OCI-LY3 (cell line): ENCODE results near the gene MLH3.

ENCODE experiments used
- H2AFZ ChIP-seq: fragments of 200-600, 300-600 bp; shearing (Covaris generic); 2 replicates; pipeline ENCODE4 v1.6.0; 2014; ENCODE audit warnings: antibody characterized with exemption, low read depth, low read length
- H3K27ac ChIP-seq: fragments of 200-600, 300-600 bp; sonication (generic); 2 replicates; pipeline ENCODE4 v1.5.1; 2014; ENCODE audit warnings: mild to moderate bottlenecking, low read length, moderate library complexity, mixed read lengths
- H3K27me3 ChIP-seq: fragments of 200-600, 300-600 bp; sonication (generic); 2 replicates; pipeline ENCODE4 v1.6.1; 2014; ENCODE audit warnings: low read depth, low read length, mixed read lengths
- H3K36me3 ChIP-seq: fragments of 200-600, 300-600 bp; sonication (generic); replicated peaks from 2 replicates; pipeline ENCODE3; 2014; ENCODE audit warnings: low read depth, low read length, mixed read lengths
- H3K4me1 ChIP-seq: fragments of 300-600, 200-600 bp; sonication (generic); 2 replicates; pipeline ENCODE4 v1.6.1; 2014; ENCODE audit warnings: low read length, mixed read lengths
- H3K4me2 ChIP-seq: fragments of 200-600, 300-600 bp; sonication (generic); 2 replicates; pipeline ENCODE4 v1.6.1; 2014; ENCODE audit warnings: low read length, mixed read lengths
- H3K4me3 ChIP-seq: fragments of 300-600, 200-600 bp; sonication (generic); 2 replicates; pipeline ENCODE4 v1.5.1; 2014; ENCODE audit warnings: antibody characterized with exemption, mild to moderate bottlenecking, low read length, moderate library complexity
- H3K79me2 ChIP-seq: fragments of 300-600, 200-600 bp; shearing (Covaris generic); 2 replicates; pipeline ENCODE4 v1.6.1; 2014; ENCODE audit warnings: mild to moderate bottlenecking, low read length, mixed read lengths
- H3K9ac ChIP-seq: fragments of 300-600, 200-600 bp; shearing (Covaris generic); 2 replicates; pipeline ENCODE4 v1.6.0; 2014; ENCODE audit warnings: mild to moderate bottlenecking, low read length, moderate library complexity
- H3K9me3 ChIP-seq: fragments of 200-600, 300-600 bp; shearing (Covaris generic); 2 replicates; pipeline ENCODE4 v1.6.1; 2014; ENCODE audit warnings: low read length, mixed read lengths; ENCODE audit not compliant: insufficient read depth
- H4K20me1 ChIP-seq: fragments of 200-600, 300-600 bp; sonication (generic); 2 replicates; pipeline ENCODE4 v1.6.1; 2016; ENCODE audit warnings: low read length, mixed read lengths; ENCODE audit not compliant: insufficient read depth
- EZH2phosphoT487 ChIP-seq: fragments of 200-600 bp; shearing (Covaris generic); IDR thresholded peaks from 2 replicates; pipeline ENCODE4 v1.6.1; 2018; ENCODE audit warnings: antibody characterized with exemption, mixed run types, low read depth
- TF ChIP-seq, protein P1 (sequence below): fragments of 200-600, 300-600 bp; sonication (generic); IDR thresholded peaks from 2 replicates; pipeline ENCODE4 v1.5.1; 2014; ENCODE audit warnings: antibody characterized with exemption, low read length, low read depth

Gene MLH3

DNA sequence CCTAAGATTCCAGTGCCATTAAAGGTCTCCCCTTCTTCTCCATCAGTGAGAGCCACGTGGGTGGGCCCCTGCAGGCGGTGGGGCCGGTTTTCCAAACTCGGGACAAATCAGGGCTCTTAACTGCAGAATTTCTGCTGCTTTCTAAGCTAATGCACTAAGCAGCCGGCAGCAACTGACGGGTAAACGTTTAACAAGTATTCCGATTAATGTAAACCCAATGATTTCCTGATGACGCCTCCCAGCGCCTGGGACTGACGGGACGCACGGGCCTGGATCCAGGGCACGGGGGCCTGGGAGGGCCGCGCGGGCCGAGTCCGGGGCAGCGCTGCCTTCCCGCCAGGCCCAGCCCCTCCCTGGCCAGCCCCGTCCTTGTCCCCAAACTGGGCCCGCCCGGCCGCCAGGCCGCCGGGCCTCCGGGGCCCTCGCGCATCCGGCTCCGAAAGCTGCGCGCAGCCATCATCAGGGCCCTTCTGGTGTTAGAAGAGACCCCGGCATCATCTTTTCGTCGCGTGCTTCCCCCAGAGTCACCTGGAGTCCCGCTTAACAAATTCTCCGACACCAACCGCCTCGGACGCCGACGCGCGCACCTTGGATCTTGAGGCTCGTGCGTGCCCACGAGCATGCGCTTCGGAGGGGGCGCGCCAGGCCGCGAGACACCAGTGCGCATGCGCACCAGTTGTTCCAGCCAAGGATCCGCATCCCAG, at the start of gene MLH3:
TSS of gene MLH3 (minus strand) at position 616 of the 704 bp plus-strand sequence. CDS start 1,812 bp downstream, outside the sequence.
- Histone ChIP-seq H3K4me1 (peaks cover 13% of the 10 kb centered on the region), H3K9me3 (no peaks in the 10 kb centered on the region), H3K27ac (peak within 1 kb of the TSS; percentile 56), H4K20me1 (no peaks in the 10 kb centered on the region), H3K27me3 (no peaks in the 10 kb centered on the region), H3K79me2 (peaks cover 33% of the 10 kb centered on the region), H3K4me3 (peak within 1 kb of the TSS; percentile 88), H3K36me3 (peaks cover 33% of the 10 kb centered on the region), H3K9ac (peak within 1 kb of the TSS; percentile 88), H2AFZ (peak within 1 kb of the TSS; percentile 21), H3K4me2 (peak within 1 kb of the TSS; percentile 95)
- TF ChIP-seq, protein P1, sequence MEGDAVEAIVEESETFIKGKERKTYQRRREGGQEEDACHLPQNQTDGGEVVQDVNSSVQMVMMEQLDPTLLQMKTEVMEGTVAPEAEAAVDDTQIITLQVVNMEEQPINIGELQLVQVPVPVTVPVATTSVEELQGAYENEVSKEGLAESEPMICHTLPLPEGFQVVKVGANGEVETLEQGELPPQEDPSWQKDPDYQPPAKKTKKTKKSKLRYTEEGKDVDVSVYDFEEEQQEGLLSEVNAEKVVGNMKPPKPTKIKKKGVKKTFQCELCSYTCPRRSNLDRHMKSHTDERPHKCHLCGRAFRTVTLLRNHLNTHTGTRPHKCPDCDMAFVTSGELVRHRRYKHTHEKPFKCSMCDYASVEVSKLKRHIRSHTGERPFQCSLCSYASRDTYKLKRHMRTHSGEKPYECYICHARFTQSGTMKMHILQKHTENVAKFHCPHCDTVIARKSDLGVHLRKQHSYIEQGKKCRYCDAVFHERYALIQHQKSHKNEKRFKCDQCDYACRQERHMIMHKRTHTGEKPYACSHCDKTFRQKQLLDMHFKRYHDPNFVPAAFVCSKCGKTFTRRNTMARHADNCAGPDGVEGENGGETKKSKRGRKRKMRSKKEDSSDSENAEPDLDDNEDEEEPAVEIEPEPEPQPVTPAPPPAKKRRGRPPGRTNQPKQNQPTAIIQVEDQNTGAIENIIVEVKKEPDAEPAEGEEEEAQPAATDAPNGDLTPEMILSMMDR: no peak; the same call in 1 of the 2 replicates
- no peak for TF ChIP-seq EZH2phosphoT487

DNA sequence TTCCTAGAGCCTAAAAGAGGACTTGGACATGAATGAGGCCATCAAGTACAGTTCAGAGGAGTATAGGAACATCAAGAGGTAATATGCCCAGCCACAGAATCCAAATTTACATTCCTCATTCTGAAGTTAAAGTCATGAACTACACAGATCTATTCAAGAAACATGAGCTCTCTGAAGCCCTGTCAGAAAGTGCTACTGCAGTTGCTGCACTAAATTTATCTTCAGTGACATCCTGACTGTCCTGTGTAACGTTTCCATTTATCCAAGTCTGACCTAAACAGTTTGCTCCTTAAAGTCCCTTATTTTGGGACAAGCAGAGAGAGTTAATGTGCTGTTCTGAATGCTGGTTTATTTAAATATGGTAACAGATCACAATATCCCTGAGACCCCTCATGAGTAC, 47.4 kb upstream of the MLH3 start:
- no peaks in the 10 kb centered on the region for H3K27me3 ChIP-seq
- peaks cover 50% of the 10 kb centered on the region for H3K36me3 ChIP-seq
- H4K20me1 ChIP-seq: no peaks in the 10 kb centered on the region
- no peaks in the 10 kb centered on the region for H3K4me1 ChIP-seq
- no peaks in the 10 kb centered on the region for H3K79me2 ChIP-seq
- no peak overlapping the region for H3K9ac ChIP-seq
- no peak overlapping the region for H3K4me2 ChIP-seq
- H3K9me3 ChIP-seq: no peaks in the 10 kb centered on the region
- TF ChIP-seq, protein P1: no peak
- no peak for TF ChIP-seq EZH2phosphoT487
- no peak overlapping the region for H2AFZ ChIP-seq
- H3K4me3 ChIP-seq: no peak overlapping the region
- H3K27ac ChIP-seq: no peak overlapping the region

DNA sequence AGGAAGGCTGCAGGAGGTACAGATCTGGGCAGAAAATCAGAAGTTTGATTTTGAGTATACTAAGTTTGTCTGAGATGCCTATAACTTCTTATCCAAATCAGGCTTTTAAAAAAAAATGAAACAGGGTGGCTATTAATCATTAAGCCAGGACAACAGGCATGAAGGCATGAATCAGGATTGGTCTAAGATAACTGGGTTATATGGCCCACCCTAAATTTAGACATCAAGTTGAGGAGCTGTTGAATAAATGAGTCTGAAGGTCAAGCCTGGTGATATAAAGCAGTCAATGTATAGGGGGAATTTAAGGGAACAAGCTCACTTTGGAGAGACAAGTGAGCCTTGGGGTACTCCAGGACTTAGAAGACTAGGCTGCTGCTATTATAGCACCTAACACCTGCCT, 46.9 kb upstream of the MLH3 start:
- Histone ChIP-seq H2AFZ (no peak overlapping the region), H3K9me3 (no peaks in the 10 kb centered on the region), H3K4me3 (no peak overlapping the region), H3K36me3 (peaks cover 48% of the 10 kb centered on the region), H3K4me2 (no peak overlapping the region), H3K79me2 (no peaks in the 10 kb centered on the region), H3K9ac (no peak overlapping the region), H4K20me1 (no peaks in the 10 kb centered on the region), H3K27me3 (no peaks in the 10 kb centered on the region), H3K4me1 (no peaks in the 10 kb centered on the region), H3K27ac (no peak overlapping the region)
- no peak for TF ChIP-seq EZH2phosphoT487
- TF ChIP-seq, protein P1: no peak

DNA sequence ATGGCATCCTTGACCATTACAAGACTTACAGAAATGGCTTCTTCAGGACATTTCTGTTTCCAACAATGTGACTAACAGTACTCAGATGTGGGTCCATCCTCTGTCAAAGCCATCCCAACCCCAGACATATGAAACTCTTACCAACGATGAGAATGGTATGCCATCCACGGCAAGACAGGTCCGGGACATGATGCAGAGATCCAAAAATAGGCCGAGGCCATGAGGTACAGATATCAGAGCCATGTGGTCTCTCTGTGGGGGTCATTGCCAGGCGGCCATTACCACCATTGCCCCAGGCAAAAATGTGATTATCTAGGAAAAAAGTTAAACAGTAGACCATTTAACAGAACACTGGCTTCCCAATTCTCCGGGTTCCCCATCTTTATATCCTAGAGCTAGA, 45.7 kb upstream of the MLH3 start:
- Histone ChIP-seq H4K20me1 (no peaks in the 10 kb centered on the region), H3K4me1 (no peaks in the 10 kb centered on the region), H3K9ac (no peak overlapping the region), H3K27ac (no peak overlapping the region), H3K27me3 (no peaks in the 10 kb centered on the region), H3K4me3 (no peak overlapping the region), H3K79me2 (no peaks in the 10 kb centered on the region), H3K36me3 (peaks cover 51% of the 10 kb centered on the region), H3K9me3 (no peaks in the 10 kb centered on the region), H3K4me2 (no peak overlapping the region), H2AFZ (no peak overlapping the region)
- TF ChIP-seq, protein P1: no peak
- no peak for TF ChIP-seq EZH2phosphoT487
